ENCODE measurements around the gene LRRC74B.

GRCh38 chr22:21041937-21042336 lies 3.8 kb upstream of the LRRC74B start:
- TF ChIP-seq CTCF (IDR thresholded peaks at IDR 0.05; ENCODE audit: insufficient read depth, low read length, poor library complexity, severe bottlenecking) (no peak), EZH2phosphoT487 (conservative IDR thresholded peaks at IDR 0.05; ENCODE audit: low read length) (no peak)
